Left lobe of liver (tissue), 2 donors: ENCODE measurements around the gene ARHGAP6. TPM values are rescaled to one million over a fixed set of nuclear protein-coding genes. Genes with fewer than 3 reads are reported as not detected.
A peak's percentile ranks its signal among the peaks of the same experiment; 100 is the strongest.
"Not testable (repeated sequence)": the region's sequence is repeated elsewhere in the genome, so short reads cannot be mapped to it uniquely, and the experiment has no call there.

ENCODE experiments used
- ATAC-seq: fragments of 200-7000 bp; cut with Tn5 transposase; one replicate; pipeline ENCODE4 v1.9.1; 2020; ENCODE audit warnings: mild to moderate bottlenecking, moderate library complexity
- DNase-seq: peaks from one replicate; pipeline ENCODE4 v3.0.0-alpha.2; 2020; ENCODE audit warnings: low spot score
- total RNA-seq: library from RNA; stranded (reverse); gene quantifications from one replicate; pipeline ENCODE4 v1.2.1, GENCODE V29; 2021
- donor health status: DM: no; HTN: no; CAD: no; lungs with moderate emphysema.
- donor health status: DM: no; HTN: yes; CAD: no.

ARHGAP6 gene
- total RNA-seq, 1 donor from 2014 or later: 0.65 TPM

DNA sequence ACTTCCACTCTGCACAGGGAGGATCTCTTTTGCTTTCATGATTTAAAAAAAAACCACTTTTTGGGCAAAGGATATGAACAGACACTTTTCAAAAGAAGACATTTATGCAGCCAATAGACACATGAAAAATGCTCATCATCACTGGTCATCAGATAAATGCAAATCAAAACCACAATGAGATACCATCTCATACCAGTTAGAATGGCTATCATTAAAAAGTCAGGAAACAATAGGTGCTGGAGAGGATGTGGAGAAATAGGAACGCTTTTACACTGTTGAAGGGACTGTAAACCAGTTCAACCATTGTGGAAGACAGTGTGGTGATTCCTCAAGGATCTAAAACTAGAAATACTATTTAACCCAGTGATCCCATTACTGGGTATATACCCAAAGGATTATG lies 87.4 kb downstream of the ARHGAP6 start:
- not testable (repeated sequence) for ATAC-seq, DNase-seq

GRCh38 chrX:11577603-11578002 lies 88.1 kb downstream of the ARHGAP6 start:
- no peak for DNase-seq
- no peak for ATAC-seq

GRCh38 chrX:11575332-11575731 lies 90.4 kb downstream of the ARHGAP6 start:
- ATAC-seq (no peak), DNase-seq (no peak)

DNA sequence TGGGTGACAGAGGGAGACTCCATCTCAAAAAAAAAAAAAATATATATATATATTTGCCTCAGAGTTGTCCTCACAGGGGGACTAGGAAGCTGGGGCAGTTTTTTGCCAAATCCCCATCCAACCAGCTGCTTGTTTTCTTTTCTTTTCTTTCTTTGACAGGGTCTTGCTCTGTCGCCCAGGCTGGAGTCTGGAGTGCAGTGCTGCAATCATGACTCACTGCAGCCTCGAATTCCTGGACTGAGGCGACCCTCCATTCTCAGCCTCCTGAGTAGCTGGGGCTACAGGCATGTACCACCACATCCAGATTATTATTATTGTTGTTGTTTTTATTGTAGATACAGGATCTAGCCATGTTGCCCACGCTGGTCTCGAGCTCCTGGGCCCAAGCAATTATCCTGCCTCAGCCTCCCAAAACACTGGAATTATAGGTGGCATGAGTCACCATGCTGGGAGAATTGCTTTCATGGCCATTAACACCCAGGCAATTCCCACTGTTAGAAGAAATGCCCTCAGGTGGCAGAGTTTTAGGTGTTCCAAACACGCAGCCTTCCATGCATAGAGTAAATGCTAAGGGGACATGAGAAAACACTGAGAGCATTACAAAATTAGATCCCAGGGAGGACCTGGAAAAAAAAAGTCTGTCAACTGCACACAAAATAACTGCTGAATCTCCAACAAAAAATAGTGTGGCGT lies 98.0 kb downstream of the ARHGAP6 start:
- ATAC-seq (no peak), DNase-seq (no peak)

DNA sequence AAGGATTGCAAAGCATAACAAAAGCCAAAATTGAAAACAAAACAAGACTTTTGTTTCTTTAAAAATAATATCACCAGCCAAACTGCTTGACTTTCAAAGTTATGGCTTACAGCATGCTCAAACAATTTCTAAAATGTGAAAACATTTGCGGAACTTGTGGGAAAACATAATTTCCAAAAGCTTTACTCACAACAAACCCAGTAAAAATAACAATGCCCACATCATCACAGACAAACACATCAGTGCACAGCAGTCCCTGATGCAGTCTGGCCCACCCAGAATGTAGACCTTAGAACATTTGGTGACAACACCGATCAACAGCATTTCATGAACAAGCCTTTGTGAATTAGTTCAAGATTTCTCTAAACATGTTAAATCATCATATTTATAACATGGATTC lies 98.9 kb downstream of the ARHGAP6 start:
- ATAC-seq (no peak), DNase-seq (no peak)

DNA sequence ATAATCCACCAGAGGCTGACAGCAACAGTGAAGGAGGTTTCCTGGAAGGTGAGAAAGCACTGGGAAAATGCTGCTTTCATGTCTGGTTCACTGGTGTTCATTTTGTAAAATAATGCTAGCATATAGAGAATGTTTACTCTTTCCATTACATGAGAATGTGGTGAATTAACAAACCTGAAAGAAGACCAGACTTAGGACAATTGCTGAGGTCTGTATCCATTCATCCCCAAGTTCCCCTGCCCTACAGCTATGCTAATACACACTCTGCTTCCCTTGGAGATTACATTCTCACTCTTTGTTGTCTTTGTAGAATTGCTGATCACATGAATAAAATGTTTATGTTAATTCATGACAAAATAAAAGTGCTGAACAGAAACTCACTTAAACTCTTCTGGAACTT lies 99.5 kb downstream of the ARHGAP6 start:
- ATAC-seq: no peak

GRCh38 chrX:11564546-11564945 lies 101.2 kb downstream of the ARHGAP6 start:
- DNase-seq (no peak), ATAC-seq (no peak)

More for the DNA sequence above, 99.5 kb downstream of the ARHGAP6 start:
- no peak for DNase-seq

GRCh38 chrX:11562570-11562969 lies 103.2 kb downstream of the ARHGAP6 start:
- DNase-seq: no peak
- ATAC-seq: no peak

GRCh38 chrX:11558972-11559371 lies 106.7 kb downstream of the ARHGAP6 start:
- ATAC-seq (peak; percentile 39), DNase-seq (no peak)

DNA sequence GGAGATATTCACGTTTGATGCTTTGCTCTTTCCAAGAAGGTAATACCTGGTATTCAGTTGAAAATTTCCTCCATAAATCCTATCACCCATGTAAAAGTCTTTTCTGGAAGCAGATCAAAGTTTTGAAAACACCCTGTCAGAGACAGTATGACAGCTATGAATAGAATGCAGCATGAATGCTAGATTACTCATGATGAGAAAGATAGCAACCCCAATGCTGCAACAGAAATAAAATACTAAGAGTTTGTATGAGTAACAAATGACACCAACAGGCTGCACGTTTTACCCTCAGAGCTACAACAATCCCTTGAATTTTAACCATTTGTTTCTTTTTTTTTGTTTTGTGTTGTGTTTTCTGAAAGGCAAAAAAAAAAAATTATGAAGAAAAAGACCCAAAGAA lies 108.6 kb downstream of the ARHGAP6 start:
- no peak for ATAC-seq
- no peak for DNase-seq

GRCh38 chrX:11555759-11556158 lies 110.0 kb downstream of the ARHGAP6 start:
- DNase-seq (no peak), ATAC-seq (no peak)

DNA sequence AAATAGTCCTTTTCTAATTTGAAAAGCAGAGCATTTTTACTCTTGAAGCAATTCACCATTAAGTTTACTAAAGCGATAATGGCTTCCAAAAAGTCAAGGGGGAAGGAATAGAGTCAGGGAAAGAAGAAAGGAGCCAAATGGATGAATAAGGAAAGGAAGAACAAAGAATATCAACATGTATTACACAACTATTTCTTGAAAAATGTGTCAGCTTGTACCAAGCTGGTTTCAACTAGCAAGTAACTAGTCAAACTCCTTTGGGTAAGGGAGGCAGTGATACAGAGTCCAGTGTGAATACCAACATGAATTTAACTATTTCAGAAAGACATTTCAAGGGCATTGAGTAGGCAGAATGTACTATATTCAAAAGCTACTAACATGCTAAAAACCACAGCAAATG lies 112.1 kb downstream of the ARHGAP6 start:
- DNase-seq (no peak), ATAC-seq (no peak)

GRCh38 chrX:11551151-11551550 lies 114.6 kb downstream of the ARHGAP6 start:
- ATAC-seq: no peak
- DNase-seq: no peak

GRCh38 chrX:11546917-11547316 lies 118.8 kb downstream of the ARHGAP6 start:
- no peak for DNase-seq

DNA sequence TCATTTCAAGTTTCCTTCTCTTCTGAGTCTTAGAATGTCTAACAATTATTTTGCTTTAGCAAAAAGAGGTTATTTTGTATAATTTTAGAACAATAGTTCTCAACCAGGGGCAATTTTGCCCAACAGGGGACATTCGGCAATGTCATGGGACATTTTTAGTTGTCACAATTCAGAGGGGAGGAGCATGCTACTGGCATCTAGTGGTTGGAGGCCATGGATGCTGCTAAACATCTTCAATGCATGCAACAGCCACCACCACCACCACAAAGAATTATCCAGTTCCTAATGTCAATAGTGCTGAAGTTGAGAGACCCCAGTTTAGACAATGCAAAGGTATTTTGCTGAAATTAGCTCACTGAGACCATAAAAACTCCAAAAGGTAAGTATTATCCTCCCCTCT lies 122.5 kb downstream of the ARHGAP6 start:
- no peak for DNase-seq
- no peak for ATAC-seq

More at GRCh38 chrX:11546917-11547316, 118.8 kb downstream of the ARHGAP6 start:
- ATAC-seq: no peak

DNA sequence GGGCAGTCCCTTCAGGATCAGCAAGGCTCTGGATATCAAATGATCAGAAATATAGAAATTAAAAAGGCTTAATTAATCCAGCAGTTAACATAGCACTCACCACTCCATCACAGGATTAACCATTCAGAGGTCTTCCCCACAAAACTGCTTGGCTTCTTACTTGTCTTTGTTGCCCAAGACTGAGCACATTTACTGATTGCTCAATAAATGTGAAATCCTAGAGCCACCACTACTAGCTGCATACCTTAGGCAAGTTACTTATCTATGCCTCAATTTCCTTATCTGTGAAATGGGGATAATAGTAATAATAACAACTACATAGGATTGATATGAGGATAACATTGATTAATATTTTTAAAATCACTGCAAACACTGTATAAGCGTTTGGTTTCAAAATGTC lies 124.2 kb downstream of the ARHGAP6 start:
- ATAC-seq (no peak), DNase-seq (no peak)

- ATAC-seq: no peak
- no peak for DNase-seq
These were observed 125.0 kb downstream of the ARHGAP6 start for GRCh38 chrX:11540532-11541377.

- no peak for DNase-seq
- no peak for ATAC-seq
These were observed 128.6 kb downstream of the ARHGAP6 start for GRCh38 chrX:11537141-11537540.

DNA sequence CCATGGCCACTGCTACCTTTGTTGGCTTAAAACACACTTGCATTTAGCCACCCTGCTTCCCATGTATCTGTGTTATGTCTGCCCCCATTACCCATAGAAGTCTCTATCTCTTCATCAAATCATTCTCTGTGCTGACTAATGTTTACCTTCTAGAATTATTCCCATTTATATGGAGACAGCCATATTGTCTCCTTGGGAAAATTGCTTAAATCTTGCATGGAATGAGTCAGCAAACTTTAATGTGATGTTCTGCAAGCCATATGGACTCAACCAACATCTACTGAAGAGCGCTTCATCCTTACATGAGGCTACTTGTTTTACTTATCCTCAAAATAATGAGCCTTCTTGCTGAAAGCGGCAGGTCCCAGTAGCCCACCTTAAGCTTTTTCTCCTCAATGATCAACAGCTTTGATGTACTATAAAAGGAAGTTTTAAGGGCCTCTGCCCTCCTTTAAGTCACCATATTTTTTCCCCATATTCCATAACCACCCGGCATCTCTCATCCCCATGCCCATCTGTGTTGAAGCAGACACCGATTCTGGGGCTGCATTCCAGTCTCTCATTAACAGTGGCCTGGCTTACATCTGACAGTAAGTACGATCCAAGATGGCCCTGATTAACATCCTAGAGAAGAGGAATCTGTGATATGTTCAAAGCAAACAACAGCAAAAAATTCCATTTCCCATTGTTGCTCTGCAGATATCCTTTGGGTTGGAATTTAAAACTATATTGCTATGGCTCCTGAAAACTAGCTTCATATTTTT lies 130.4 kb downstream of the ARHGAP6 start:
- no peak for DNase-seq
- no peak for ATAC-seq

GRCh38 chrX:11533199-11533651 lies 132.5 kb downstream of the ARHGAP6 start:
- DNase-seq: no peak
- ATAC-seq: peak; percentile 98

DNA sequence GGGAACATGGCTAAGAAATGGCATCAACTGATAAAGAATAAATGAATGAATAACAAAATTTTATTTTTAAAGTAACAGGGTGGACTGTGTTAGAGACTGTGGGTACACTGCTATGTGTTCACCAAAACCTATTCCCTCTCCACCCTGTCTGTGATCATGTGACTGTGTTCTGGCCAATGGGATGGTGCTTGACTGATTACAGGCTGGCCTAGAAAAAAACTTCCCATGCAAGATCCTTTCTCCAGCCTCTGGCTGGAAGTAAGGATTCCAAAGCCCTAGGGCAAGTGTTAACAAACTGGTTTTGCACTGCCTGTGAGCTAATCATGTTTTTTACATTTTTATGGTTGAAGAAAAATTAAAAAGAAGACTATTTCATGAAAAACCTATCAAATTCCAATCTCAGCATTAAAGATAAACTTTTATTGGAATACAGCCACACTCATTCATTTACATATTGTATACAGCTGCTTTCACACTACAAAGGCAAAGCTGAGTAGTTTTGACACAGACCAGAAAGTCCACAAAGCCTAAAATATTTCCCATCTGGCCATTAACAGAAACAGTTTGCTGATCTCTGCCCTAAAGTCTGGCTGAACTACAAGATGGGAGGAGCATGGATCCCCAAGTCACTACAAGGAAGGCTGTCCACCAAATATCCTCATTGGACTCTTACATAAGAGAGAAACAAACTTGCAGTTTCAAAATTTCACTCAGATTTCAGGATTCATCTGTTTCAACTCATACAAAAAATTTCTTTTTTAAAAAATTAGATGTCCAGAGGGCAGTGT lies 133.2 kb downstream of the ARHGAP6 start:
- ATAC-seq: peak; percentile 70

More for the DNA sequence above, 133.2 kb downstream of the ARHGAP6 start:
- DNase-seq: no peak
